Stimulated activated CD8-positive, alpha-beta memory T cell treated with anti-CD3 and anti-CD28 coated beads, Interleukin-4, amount 100 ng/mL, for 1 hour (primary cell): Measurements from ENCODE around the gene EFL1.

Source experiments
- DNase-seq, 2 donors: peaks; one replicate each; pipeline ENCODE4 v3.0.0-alpha.2; 2020; ENCODE audit warnings: low read depth in 2 of 2, low spot score in 1 of 2

Gene EFL1

GRCh38 chr15:82086243-82086995 is 176.1 kb downstream of the EFL1 start:
- DNase-seq, result no peak

- DNase-seq, result no peak
These were observed 180.4 kb downstream of the EFL1 start for GRCh38 chr15:82081914-82082762.

GRCh38 chr15:82080774-82081173 is 181.8 kb downstream of the EFL1 start:
- DNase-seq, result no peak
